Gastrocnemius medialis (tissue), 4 donors: ENCODE measurements around the gene GNAI1. TPM values are rescaled to one million over a fixed set of nuclear protein-coding genes. Genes with fewer than 3 reads are reported as not detected.

ENCODE experiments used
- ATAC-seq, 2 donors: fragments of 150-250 bp; one replicate each; pipeline ENCODE4 v1.9.1; 2016
- DNase-seq, 2 donors: peaks; one replicate each; pipeline ENCODE4 v3.0.0-alpha.2; 2019
- H3K27ac ChIP-seq, 4 donors: fragments of 200-600 bp; sonication (generic); 1 replicate in 1 of 4; 2 replicates in 3 of 4; pipeline ENCODE4 v1.5.1; 2016 to 2018; ENCODE audit warnings: mild to moderate bottlenecking in 2 of 4, moderate library complexity in 1 of 4
- H3K27me3 ChIP-seq, 3 donors: fragments of 200-600 bp; sonication (generic) in 2 of 3; 1 replicate in 1 of 3; 2 replicates in 2 of 3; pipeline versions ENCODE4 v1.5.1 to v1.6.0; 2016 to 2019; ENCODE audit warnings: mild to moderate bottlenecking in 1 of 3, moderate library complexity in 1 of 3
- H3K36me3 ChIP-seq, 2 donors: fragments of 200-600 bp; sonication (generic) in 1 of 2; one replicate each; pipeline ENCODE4 v1.5.1; 2017 to 2018
- H3K4me1 ChIP-seq, 2 donors: fragments of 200-600 bp; sonication (generic) in 1 of 2; one replicate each; pipeline ENCODE4 v1.5.1; 2016 to 2017; ENCODE audit warnings: mild to moderate bottlenecking in 2 of 2
- H3K4me3 ChIP-seq, 4 donors: fragments of 200-600 bp; sonication (generic) in 3 of 4; 1 replicate in 1 of 4; 2 replicates in 3 of 4; pipeline ENCODE4 v1.5.1; 2016 to 2019; ENCODE audit warnings: mild to moderate bottlenecking in 2 of 4
- H3K9me3 ChIP-seq, 3 donors: fragments of 200-600 bp; sonication (generic) in 2 of 3; 1 replicate in 1 of 3; 2 replicates in 2 of 3; pipeline ENCODE4 v1.5.1; 2016 to 2019
- POLR2A ChIP-seq, 2 donors: fragments of 450-650 bp; IDR thresholded peaks; one replicate each; pipeline ENCODE4 v1.6.1; 2017; ENCODE audit warnings: antibody characterized with exemption in 2 of 2, mild to moderate bottlenecking in 2 of 2, moderate library complexity in 2 of 2
- in situ Hi-C, 4 donors: fragments of 200-750 bp; cut with MboI; loops; one replicate each; pipeline versions ENCODE4 v1.15.0 to v1.8.0; 2017; ENCODE audit warnings: low sequenced_read_pairs in 4 of 4
- intact Hi-C: fragments of 100-400 bp; cut with DNase I; formaldehyde crosslinking; loops from one replicate; pipeline ENCODE4 v1.15.1; 2023; ENCODE audit warnings: low total_unique reads
- total RNA-seq, 4 donors: library from RNA; depleted of rRNA; stranded (reverse); fragments of >200 nt; gene quantifications; one replicate each; pipeline versions ENCODE4 v1.1.0 to v1.2.3, GENCODE V29; 2016
- TF ChIP-seq, protein P1 (sequence below), 5 experiments: fragments of 450-650 bp in 3 of 5; fragments of 200-600 bp in 2 of 5; sonication (generic) in 2 of 5; IDR thresholded peaks in 4 of 5; conservative IDR thresholded peaks in 1 of 5; 1 replicate in 4 of 5; 2 replicates in 1 of 5; pipeline ENCODE4 v1.5.1; 2016 to 2019; ENCODE audit warnings: antibody characterized with exemption in 5 of 5, mild to moderate bottlenecking in 3 of 5, moderate library complexity in 3 of 5

GNAI1 gene
- total RNA-seq, 4 donors from 2014 or later: 6.5 to 13.0 (median 8.3) TPM

DNA sequence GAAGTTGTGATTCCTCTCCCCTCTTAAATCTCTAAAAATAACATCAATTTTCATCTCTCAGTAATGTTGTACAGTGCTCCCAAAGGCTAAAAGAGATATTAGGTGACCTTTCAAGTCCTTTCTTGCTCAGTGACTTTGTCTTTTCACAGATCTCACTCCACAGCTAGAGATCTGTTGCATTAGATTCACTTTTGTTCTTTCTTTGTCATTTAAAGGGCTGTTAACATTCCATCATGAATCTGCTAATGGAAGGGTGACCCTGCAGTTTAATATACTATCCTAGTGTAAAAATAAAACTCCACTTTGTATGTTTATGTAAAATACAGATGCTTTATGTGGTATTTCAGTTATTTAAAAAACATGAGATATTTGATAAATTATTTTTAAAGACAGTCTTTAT, 30.5 kb downstream of the GNAI1 start:
- H3K27ac ChIP-seq: no peak overlapping the region
- ATAC-seq: no peak

DNA sequence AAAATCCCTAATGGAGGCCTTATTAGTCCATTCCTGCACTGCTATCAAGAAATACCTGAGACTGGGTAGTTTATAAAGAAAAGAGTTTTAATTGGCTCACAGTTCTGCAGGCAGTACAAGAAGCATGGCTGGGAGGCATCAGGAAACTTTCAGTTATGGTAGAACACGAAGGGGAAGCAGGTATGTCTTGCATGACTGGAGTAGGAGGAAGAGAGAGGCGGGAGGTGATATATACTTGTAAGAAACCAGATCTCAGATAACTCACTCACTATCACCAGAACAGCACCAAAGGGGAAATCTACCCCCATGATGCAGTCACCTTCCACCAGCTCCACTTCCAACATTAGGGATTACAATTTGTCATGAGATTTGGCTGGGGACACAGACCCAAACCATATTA, 35.8 kb downstream of the GNAI1 start:
- no peaks in the 10 kb centered on the region for H3K36me3 ChIP-seq
- ATAC-seq (no peak), DNase-seq (no peak)
- H3K4me1 ChIP-seq: no peaks in the 10 kb centered on the region
- intact Hi-C loops: no loop called here
- in situ Hi-C loops: no loop called here
- no peaks in the 10 kb centered on the region for H3K9me3 ChIP-seq
- H3K27me3 ChIP-seq: no peaks in the 10 kb centered on the region
- no peak overlapping the region for H3K4me3 ChIP-seq
- H3K27ac ChIP-seq: no peak overlapping the region
- TF ChIP-seq, protein P1, sequence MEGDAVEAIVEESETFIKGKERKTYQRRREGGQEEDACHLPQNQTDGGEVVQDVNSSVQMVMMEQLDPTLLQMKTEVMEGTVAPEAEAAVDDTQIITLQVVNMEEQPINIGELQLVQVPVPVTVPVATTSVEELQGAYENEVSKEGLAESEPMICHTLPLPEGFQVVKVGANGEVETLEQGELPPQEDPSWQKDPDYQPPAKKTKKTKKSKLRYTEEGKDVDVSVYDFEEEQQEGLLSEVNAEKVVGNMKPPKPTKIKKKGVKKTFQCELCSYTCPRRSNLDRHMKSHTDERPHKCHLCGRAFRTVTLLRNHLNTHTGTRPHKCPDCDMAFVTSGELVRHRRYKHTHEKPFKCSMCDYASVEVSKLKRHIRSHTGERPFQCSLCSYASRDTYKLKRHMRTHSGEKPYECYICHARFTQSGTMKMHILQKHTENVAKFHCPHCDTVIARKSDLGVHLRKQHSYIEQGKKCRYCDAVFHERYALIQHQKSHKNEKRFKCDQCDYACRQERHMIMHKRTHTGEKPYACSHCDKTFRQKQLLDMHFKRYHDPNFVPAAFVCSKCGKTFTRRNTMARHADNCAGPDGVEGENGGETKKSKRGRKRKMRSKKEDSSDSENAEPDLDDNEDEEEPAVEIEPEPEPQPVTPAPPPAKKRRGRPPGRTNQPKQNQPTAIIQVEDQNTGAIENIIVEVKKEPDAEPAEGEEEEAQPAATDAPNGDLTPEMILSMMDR (IDR thresholded peaks at IDR 0.05 in 4 of 5, conservative IDR thresholded peaks at IDR 0.05 in 1 of 5): no peak
- TF ChIP-seq POLR2A (IDR thresholded peaks at IDR 0.05): no peak

More for the DNA sequence above, 30.5 kb downstream of the GNAI1 start:
- H3K27me3 ChIP-seq: no peaks in the 10 kb centered on the region
- no peak overlapping the region for H3K4me3 ChIP-seq
- H3K9me3 ChIP-seq: no peaks in the 10 kb centered on the region
- intact Hi-C loops: no loop called here
- peaks cover 0 to 5% of the 10 kb centered on the region in 2 donors for H3K4me1 ChIP-seq
- TF ChIP-seq, protein P1 (IDR thresholded peaks at IDR 0.05 in 4 of 5, conservative IDR thresholded peaks at IDR 0.05 in 1 of 5): no peak
- TF ChIP-seq POLR2A (IDR thresholded peaks at IDR 0.05): no peak
- no peaks in the 10 kb centered on the region for H3K36me3 ChIP-seq
- no peak for DNase-seq
- in situ Hi-C loops: no loop called here

DNA sequence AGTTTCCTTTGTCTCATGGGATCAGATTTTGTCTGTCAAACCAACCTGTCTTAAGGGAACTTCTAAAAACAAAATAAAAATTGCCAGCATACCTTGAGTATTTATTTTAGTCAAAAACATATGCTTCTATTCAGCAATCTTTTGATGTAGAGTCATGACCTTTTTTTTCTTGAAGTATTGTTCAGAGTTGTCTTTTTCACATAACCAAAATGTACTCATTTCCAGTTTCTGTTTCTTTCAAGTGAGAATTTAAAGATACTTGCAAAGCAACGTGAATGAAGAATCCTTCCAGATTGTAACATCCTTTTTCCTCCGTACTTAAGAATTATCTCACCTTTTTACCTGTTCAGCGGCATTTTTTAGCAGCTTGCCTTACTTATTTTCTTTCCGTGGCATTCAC, 37.8 kb downstream of the GNAI1 start:
- no peak for ATAC-seq

DNA sequence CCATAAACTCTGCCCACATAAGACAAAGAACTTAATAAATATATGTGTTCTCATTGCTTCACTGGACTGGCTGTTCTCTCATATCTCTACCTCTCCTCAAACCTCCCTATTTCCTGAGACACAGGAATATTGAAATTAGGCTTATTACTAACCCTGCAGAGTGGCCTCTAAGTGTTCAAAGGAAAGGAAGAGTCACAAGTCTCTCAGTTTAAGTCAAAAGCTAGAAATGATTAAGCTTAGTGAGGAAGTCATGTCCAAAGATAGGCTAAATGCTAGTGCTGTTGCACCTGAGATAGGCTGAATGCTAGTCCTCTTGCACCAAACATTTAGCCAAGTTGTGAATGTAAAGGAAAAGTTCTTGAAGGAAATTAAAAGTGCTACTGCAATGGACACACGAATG, 41.1 kb downstream of the GNAI1 start:
- no peak overlapping the region for H3K4me3 ChIP-seq
- DNase-seq (no peak), ATAC-seq (no peak)
- no peaks in the 10 kb centered on the region for H3K9me3 ChIP-seq
- intact Hi-C loops: no loop called here
- no peaks in the 10 kb centered on the region for H3K36me3 ChIP-seq
- in situ Hi-C loops: no loop called here
- H3K27ac ChIP-seq: no peak overlapping the region
- H3K4me1 ChIP-seq: no peaks in the 10 kb centered on the region
- H3K27me3 ChIP-seq: no peaks in the 10 kb centered on the region
- TF ChIP-seq, protein P1 (IDR thresholded peaks at IDR 0.05 in 4 of 5, conservative IDR thresholded peaks at IDR 0.05 in 1 of 5): no peak
- TF ChIP-seq POLR2A (IDR thresholded peaks at IDR 0.05): no peak

More for the DNA sequence above, 37.8 kb downstream of the GNAI1 start:
- no peak for TF ChIP-seq POLR2A (IDR thresholded peaks at IDR 0.05)
- TF ChIP-seq, protein P1 (IDR thresholded peaks at IDR 0.05 in 4 of 5, conservative IDR thresholded peaks at IDR 0.05 in 1 of 5): no peak
- H3K27ac ChIP-seq: no peak overlapping the region
- in situ Hi-C loops: no loop called here
- H3K4me1 ChIP-seq: no peaks in the 10 kb centered on the region
- intact Hi-C loops: no loop called here
- H3K4me3 ChIP-seq: no peak overlapping the region
- DNase-seq: no peak
- H3K27me3 ChIP-seq: no peaks in the 10 kb centered on the region
- no peaks in the 10 kb centered on the region for H3K9me3 ChIP-seq
- no peaks in the 10 kb centered on the region for H3K36me3 ChIP-seq

DNA sequence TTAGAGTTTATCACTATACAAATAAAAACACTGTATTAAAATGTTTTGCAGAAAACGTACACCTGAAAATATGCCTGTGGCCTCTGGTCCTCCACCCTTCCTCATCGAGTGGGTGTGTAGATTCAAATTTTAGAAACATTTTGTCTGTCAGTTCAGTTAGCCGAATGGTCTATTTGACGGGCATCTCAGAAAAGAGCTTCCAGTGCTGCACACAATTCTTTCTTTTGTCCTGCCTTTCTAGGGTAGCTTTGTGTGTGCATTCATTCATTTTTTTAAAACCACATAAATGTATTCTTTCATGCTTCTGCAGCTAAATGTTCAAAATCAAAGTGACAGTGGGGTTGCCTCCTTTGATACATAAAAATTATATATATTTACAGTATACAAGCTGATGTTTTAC, 46.8 kb downstream of the GNAI1 start:
- no peak overlapping the region for H3K27ac ChIP-seq
- in situ Hi-C loops (no loop called here), intact Hi-C loops (no loop called here)
- H3K4me1 ChIP-seq: peaks cover 0 to 4% of the 10 kb centered on the region in 2 donors
- no peaks in the 10 kb centered on the region for H3K36me3 ChIP-seq
- H3K4me3 ChIP-seq: no peak overlapping the region
- no peaks in the 10 kb centered on the region for H3K27me3 ChIP-seq
- no peaks in the 10 kb centered on the region for H3K9me3 ChIP-seq
- DNase-seq: no peak
- TF ChIP-seq, protein P1 (IDR thresholded peaks at IDR 0.05 in 4 of 5, conservative IDR thresholded peaks at IDR 0.05 in 1 of 5): no peak
- no peak for TF ChIP-seq POLR2A (IDR thresholded peaks at IDR 0.05)
- no peak for ATAC-seq
